ENCODE measurements around the gene BCL2L1. TPM values are rescaled to one million over a fixed set of nuclear protein-coding genes. Genes with fewer than 3 reads are reported as not detected.

BCL2L1 gene
- total RNA-seq, 1 experiment from 2014 or later, result 226 TPM

DNA sequence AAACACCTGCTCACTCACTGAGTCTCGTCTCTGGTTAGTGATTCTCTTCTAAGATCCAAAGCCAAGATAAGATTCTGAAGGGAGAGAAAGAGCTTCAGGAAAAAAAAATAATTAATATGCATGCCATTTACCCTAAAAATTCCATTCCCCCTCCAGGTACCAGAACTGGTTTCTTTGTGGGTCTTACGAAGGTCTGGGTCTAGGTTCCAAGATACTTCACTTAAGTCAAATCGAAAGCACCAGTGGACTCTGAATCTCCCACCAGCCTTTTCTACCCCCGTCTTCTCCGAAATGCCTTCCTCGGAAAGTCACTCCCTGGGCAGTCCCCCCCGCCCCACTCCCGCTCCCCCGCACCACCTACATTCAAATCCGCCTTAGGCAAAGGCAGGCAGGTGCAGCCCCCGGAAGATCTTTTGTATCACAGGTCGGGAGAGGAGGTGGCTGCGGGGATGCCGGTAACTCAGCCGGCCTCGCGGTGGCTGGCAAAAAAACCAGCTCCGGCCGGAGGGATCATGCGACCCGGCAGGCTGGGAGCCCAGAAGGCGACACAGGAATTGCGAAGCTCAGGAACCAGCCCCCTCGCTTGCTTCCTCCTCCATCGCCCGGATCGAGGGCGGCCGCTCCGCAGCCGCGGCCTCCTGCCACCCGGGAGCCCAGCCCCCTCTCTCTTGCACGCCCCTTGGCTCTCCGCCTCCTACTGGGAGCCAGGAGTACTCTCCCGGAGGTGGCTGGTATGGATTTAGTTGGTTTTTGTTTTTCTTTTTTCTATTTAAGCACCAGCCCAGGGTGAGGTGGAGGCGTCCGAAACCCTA is at the start of gene BCL2L1 (continued):
- TF ChIP-seq SP1 (IDR thresholded peaks at IDR 0.05; ENCODE audit: low read depth) (no peak), ZNF274 (IDR thresholded peaks at IDR 0.05; ENCODE audit: low read depth, low read length) (no peak)
- TF ChIP-seq, protein P1, sequence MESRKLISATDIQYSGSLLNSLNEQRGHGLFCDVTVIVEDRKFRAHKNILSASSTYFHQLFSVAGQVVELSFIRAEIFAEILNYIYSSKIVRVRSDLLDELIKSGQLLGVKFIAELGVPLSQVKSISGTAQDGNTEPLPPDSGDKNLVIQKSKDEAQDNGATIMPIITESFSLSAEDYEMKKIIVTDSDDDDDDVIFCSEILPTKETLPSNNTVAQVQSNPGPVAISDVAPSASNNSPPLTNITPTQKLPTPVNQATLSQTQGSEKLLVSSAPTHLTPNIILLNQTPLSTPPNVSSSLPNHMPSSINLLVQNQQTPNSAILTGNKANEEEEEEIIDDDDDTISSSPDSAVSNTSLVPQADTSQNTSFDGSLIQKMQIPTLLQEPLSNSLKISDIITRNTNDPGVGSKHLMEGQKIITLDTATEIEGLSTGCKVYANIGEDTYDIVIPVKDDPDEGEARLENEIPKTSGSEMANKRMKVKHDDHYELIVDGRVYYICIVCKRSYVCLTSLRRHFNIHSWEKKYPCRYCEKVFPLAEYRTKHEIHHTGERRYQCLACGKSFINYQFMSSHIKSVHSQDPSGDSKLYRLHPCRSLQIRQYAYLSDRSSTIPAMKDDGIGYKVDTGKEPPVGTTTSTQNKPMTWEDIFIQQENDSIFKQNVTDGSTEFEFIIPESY (IDR thresholded peaks at IDR 0.05; ENCODE audit: extremely low read depth, insufficient replicate concordance, low read length), result no peak

DNA sequence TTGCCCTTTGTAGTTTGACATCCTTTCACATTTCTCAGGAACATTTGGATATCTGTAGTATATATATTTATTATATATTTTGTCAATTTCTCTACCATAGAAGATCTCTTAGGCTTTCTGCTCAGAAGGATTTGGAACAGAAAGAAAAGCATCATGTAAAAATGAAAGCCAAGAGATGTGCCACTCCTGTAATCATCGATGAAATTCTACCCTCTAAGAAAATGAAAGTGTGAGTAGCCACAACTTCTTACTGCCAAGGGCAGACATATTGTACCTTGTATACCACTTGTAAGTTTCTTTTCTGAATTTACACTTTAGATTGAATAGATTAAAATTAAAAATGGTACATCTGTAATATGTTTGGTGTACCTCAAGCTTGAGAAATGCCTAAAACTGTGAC is 47.6 kb upstream of the BCL2L1 start:
- no peak for DNase-seq (ENCODE audit: low read depth, low spot score)
- Histone ChIP-seq H3K9me2 (ENCODE audit: insufficient read depth) (no peaks in the 10 kb centered on the region), H3K4me1 (ENCODE audit: control insufficient read depth in 1 of 2, insufficient read depth in 2 of 2, low read length in 2 of 2) (no peaks in the 10 kb centered on the region), H3K9ac (ENCODE audit: low read length) (no peak overlapping the region), H3K79me2 (ENCODE audit: insufficient read depth, low read length) (peaks cover 95% of the 10 kb centered on the region), H3K27ac (ENCODE audit: low read depth, low read length) (no peak overlapping the region), H3K4me2 (ENCODE audit: low read length) (no peak overlapping the region), H3K36me3 (ENCODE audit: control insufficient read depth in 1 of 2, insufficient read depth in 2 of 2, low read length in 2 of 2) (peaks cover 43 to 46% of the 10 kb centered on the region in 2 experiments), H3K4me3 (replicated peaks in 1 of 2; ENCODE audit: low read depth in 1 of 2, low read length in 2 of 2) (no peak overlapping the region), H4K20me1 (ENCODE audit: insufficient read depth) (peaks cover 7% of the 10 kb centered on the region), H3K9me3 (ENCODE audit: control insufficient read depth in 1 of 2, insufficient read depth in 1 of 2, low read depth in 1 of 2, low read length in 2 of 2) (no peaks in the 10 kb centered on the region), H3K27me3 (ENCODE audit: insufficient read depth, low read length) (no peaks in the 10 kb centered on the region), H2AFZ (ENCODE audit: low read depth, low read length, poor library complexity, severe bottlenecking) (no peak overlapping the region)
- POLR2A ChIA-PET, result interaction anchor here (0.5 kb wide), 1 partner anchor 1087 kb away, joined by 3 read pairs; no protein-coding TSS in a partner anchor
- RAD21 ChIA-PET (ENCODE audit: low non-redundant PET in 1 of 2, low total read pairs in 2 of 2, uncharacterized antibody in 2 of 2, unreplicated experiment in 2 of 2), result no interaction called here
- CTCF ChIA-PET, result no interaction called here
- no TSS peak for BruUV-seq (replicated peaks)
- ATAC-seq, result no peak
- TF ChIP-seq, protein P2, sequence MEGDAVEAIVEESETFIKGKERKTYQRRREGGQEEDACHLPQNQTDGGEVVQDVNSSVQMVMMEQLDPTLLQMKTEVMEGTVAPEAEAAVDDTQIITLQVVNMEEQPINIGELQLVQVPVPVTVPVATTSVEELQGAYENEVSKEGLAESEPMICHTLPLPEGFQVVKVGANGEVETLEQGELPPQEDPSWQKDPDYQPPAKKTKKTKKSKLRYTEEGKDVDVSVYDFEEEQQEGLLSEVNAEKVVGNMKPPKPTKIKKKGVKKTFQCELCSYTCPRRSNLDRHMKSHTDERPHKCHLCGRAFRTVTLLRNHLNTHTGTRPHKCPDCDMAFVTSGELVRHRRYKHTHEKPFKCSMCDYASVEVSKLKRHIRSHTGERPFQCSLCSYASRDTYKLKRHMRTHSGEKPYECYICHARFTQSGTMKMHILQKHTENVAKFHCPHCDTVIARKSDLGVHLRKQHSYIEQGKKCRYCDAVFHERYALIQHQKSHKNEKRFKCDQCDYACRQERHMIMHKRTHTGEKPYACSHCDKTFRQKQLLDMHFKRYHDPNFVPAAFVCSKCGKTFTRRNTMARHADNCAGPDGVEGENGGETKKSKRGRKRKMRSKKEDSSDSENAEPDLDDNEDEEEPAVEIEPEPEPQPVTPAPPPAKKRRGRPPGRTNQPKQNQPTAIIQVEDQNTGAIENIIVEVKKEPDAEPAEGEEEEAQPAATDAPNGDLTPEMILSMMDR (IDR thresholded peaks at IDR 0.05 in 2 of 3, conservative IDR thresholded peaks at IDR 0.05 in 1 of 3; ENCODE audit: borderline replicate concordance in 1 of 3, insufficient read depth in 1 of 3, low read depth in 2 of 3, low read length in 2 of 3), result no peak
- TF ChIP-seq TCF7L2 (IDR thresholded peaks at IDR 0.05; ENCODE audit: borderline replicate concordance, extremely low read depth, insufficient read depth, insufficient read length), result no peak
- TF ChIP-seq YY1 (IDR thresholded peaks at IDR 0.05; ENCODE audit: extremely low read depth, insufficient replicate concordance, low read depth, low read length), result no peak
- TF ChIP-seq, protein P3, sequence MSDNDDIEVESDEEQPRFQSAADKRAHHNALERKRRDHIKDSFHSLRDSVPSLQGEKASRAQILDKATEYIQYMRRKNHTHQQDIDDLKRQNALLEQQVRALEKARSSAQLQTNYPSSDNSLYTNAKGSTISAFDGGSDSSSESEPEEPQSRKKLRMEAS (IDR thresholded peaks at IDR 0.05), result no peak
- no peak for TF ChIP-seq SIN3A (IDR thresholded peaks at IDR 0.05; ENCODE audit: low read depth)
- no peak for TF ChIP-seq EGR1 (IDR thresholded peaks at IDR 0.05; ENCODE audit: low read depth)
- intact Hi-C loops (cut with micrococcal nuclease), result no loop called here

Measured in HCT116 (cell line).